Stimulated activated CD8-positive, alpha-beta memory T cell treated with anti-CD3 and anti-CD28 coated beads, Interleukin-4, amount 100 ng/mL, for 1 hour (primary cell): Measurements from ENCODE around the gene BLM.

Experiments used
- DNase-seq, 2 donors: peaks; one replicate each; pipeline ENCODE4 v3.0.0-alpha.2; 2020; ENCODE audit warnings: low read depth in 2 of 2, low spot score in 1 of 2

The BLM gene

DNA sequence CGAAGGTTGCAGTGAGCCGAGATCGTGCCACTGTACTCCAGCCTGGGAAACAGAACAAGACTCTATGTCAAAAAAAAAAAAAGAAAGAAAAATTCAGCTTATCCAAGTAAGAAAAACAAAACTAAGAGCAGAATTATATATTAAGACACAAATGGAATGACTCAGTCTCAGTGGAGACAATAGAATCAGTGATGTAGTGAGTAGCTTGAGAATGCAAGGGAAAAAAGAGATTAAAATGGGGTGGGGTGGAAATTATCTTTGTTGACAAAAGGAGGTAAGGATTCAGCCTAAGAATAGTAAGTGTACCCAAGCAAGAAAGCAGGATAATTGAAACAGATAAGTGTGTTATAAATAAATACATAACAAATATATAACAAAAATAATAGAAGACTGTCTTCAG, 70.7 kb downstream of the BLM start:
- DNase-seq: no peak

DNA sequence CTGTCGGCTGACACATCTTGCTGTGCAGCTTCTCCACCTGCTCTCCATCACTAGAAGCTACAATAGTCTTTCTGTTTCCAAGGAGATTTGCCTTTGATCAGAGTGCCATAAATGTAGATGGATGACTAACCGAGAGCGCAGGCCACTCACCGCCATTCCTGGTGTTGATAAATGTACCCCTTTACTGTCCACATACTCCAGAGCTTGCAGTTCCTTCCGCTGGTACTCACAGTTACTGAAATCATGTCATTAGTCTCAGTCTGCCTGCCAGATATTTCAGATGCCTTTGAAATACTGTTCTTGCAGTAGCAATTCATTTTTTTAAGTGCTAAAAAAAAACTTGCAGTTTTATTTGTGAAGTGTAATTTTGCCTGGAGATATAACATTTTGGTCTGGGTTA, 72.3 kb downstream of the BLM start:
- DNase-seq: no peak

DNA sequence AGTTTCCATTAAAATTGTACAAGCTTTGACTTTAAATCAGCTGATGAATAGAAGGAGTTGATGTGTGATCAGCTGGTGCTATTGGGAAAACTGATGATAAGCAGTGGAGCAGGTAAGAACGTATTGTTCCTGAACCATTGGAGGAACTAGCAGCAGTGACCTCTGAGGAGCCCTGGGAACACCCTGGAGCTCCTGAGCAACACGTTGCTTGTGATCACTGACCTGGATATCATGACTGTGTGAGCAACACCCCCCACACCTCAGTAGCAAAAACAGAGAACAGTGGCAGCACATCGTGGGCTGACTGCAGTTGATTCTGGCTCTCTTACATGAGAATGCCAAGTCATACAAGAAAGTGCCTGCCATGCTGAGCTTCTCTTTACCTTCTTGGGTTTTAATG, 72.9 kb downstream of the BLM start:
- no peak for DNase-seq

DNA sequence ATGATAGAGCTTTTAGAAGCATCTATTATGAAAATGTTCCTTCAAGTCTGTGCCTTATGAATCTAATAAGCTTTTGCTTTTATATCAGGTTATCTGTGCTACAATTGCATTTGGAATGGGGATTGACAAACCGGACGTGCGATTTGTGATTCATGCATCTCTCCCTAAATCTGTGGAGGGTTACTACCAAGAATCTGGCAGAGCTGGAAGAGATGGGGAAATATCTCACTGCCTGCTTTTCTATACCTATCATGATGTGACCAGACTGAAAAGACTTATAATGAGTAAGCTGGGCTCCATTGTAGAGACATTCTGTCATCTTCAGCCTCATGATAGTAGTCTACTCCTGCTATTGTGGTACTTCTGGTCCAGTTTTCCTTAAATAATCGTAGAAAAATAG, 73.4 kb downstream of the BLM start:
- no peak for DNase-seq

DNA sequence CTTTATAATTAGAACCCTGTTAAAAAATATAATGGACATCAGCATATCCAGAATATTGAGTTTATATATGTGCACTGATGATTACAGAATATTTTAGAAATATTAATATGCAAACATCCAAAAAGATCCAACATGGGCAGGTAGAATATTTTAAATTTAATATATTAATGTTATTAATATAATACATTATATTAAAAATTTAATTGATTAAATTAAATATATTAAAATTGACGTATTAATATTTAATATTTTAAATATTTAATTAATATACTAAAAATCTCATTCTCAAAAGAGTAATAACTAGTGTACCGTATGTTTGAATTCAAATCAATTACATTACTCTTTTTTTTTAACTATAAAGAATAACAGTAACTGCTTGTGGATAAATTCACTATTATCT, 77.4 kb downstream of the BLM start:
- no peak for DNase-seq

DNA sequence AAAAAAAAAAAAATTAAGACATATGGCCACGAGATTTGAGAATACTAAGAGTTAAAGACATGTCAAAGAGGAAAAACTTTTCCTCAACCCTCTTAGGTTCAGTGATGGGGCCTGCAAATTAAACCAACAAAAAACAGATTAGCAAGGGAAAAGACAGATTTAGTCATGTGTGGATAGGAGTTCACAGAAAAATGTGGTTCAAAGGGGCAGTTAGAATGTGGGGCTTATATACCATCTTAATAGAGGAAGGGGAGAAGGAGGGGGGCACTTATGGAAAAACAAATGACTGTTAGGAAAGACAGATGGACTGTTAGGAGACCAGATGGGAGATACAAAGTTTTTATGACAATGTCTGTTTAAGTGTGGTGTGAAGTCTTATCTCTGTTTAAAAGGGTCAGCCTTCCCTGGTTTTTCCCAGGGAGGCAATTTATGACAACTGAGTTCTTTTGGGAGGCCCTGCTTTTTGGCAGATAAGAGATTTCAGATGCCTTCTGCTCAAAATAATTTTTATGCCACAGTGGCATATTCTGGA, 82.6 kb downstream of the BLM start:
- no peak for DNase-seq

DNA sequence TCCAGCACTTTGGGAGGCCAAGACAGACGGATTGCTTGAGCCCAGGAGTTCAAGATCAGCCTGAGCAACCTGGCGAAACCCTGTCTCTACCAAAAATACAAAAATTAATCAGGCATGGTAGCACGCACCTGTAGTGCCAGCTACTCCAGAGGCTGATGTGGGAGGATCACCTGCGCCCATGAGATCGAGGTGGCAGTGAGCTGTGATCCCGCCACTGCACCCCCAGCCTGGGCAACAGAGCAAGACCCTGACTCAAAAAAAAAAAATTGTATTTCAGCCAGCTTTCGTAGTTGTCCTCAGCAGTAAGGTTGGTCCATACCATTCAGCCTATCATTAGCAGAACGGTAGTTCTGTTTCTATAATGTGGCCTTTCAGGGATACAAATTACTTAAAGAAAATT, 84.7 kb downstream of the BLM start:
- DNase-seq: no peak

DNA sequence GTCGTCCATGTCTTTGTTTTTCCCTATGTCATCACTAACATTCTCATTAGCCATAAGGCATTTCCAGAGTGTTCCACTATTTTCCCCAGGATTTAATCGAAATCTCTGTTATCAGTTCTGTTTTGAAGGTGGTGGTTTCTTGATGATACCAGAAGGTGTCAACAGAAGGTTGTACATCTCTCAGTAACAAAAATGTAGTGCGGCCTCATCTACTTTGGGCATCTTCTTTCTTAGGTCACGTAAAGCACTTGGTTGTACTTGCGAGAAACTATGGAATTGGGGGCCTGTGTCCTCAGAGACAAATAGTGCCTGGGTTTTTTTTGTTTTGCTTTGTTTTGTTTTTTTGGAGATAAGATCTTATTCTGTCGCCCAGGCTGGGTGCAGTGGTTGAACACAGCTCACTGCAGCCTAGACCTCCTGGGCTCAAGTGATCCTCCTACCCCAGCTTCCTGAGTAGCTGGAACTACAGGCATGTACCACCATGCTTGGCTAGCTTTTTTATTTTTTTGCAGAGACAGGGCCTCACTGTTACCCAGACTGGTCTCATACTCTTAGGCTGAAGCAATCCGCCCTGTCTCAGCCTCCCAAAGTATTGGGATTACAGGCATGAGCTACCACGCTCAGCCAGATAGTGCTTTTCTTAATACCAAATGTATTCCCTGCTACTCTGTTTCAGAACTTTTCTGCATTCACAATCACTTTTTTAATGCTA, 90.1 kb downstream of the BLM start:
- no peak for DNase-seq

DNA sequence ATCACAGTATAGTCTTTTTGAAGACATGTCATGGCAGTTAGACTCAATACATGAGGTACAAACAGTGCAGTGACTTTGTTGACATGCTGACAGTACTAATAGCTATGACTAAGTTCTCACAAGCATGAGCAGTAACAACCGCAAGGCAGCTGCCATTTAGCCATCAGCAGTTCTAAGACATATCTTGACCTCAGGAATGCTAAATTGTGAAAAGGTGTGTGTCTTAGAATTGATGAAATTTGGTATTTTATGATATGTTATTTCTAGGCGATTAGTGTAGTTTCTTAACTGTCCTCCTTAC, 90.6 kb downstream of the BLM start:
- no peak for DNase-seq

DNA sequence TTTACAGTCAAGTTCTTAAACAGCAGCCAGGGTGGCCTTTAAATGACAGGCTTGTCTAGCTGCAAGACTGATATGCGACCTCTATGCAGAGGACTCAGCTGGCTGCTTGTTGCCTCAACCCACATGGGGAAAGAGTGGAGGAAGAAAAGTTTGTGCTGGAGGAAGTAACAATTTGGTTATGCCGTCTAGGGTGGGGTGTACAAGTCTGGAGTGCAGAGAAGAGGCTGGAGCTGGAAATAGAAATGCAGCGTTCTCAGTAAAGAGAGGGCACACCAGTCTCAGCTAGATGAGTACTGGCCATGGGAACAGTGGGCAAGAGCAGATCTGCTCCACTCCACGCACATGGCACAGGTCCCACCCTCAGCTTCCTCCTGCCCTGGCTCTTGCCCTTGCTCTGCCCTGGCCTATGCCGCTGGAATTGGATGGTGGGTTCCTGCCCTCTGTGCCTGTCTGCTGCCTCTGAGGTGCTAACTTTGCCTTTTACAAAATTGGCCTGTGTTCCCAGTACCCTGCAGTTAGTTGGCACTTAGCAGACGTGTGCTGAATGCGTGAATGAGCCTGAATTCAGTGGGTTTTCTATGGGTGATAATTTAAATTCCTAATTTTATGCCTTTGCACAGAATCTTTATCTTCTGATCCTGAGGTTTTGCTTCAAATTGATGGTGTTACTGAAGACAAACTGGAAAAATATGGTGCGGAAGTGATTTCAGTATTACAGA, 91.5 kb downstream of the BLM start:
- DNase-seq: no peak

DNA sequence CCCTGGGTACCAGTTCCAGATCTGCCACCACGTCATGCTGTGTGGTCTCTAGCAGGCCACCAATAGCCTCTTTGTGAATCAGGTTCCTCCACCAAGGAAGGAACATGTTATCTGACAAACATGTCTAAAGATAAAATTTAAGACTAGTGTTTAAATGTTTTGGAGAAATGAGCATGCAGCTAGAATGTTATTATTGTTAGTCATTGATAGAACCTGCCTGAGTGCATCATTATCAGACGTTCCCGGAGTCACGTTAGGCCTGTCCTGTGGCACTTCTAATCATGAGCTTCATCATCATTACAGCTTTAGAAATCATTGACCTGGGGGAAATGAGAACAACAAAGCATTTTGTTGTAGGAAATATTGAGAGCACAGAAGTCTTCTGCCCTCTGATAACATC, 92.4 kb downstream of the BLM start:
- DNase-seq: no peak

DNA sequence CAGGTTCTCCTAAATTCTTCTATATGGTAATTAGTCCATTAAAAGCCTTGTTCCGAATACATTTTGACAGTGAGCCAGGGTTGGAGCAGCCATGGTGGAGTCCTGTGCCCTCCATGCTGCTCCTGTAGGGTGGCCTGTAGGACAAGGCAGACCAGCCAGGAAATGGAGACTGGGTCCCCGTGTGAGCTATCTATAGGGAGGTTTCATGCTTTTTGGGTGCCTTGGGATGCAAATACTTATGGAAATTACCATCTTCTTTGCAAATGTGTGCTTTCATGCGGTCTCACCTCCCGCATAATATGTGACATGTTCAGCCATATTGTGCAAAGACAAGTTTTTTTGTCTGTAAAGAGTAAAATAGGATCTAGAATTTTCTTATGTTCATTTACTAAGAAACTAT, 93.2 kb downstream of the BLM start:
- DNase-seq: no peak

DNA sequence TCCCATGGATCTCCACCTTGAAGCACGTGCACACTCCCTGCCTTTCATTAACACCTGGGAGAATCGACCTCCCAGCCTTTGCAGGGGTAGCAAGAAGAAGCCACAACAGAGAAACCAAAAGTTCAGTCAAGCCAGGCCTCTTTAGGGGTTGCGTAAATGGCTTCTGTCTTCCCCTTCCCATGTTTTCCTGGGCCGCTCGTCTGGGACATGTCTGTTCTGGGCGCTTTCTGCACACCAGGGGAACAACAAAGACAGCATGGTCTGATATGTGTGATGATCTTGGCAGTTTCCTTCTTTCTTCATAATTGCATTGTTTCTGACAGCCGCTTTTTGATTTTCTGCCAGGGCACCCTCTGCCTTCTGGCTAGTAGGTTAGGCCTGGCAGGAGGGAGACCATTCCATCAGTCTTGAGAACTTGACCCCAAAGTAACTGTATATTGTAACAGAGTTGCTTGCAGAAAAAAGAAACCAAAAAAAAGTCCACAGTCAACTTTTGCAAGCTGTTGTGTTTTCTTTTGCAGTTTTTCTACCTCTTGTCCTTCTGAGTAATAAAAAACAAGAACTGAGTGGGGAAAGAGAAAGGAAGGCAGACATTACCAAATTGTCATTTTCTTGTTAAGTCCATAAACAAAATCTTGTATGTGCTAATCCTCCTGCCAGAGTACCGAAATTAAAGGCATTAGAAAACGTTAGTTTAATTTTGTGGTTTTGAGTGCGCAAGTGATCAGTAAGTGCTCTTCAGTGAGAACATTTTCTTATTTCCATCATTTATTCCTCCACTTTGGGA, 95.2 kb downstream of the BLM start:
- no peak for DNase-seq

DNA sequence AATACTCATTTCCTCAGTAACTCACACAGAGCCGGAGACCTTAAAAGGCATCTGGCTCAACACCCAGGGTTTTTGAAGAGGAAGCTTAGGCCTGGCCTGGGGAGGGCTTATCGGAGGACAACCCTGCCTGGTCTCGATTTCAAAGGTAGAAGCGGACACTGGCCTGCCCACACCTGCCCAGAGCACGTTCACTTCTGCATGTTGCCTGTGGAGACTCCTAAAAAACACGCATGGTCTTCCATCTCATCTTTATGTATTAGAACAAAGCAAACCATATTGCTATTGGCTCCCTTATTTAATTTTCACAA, 95.8 kb downstream of the BLM start:
- no peak for DNase-seq

DNA sequence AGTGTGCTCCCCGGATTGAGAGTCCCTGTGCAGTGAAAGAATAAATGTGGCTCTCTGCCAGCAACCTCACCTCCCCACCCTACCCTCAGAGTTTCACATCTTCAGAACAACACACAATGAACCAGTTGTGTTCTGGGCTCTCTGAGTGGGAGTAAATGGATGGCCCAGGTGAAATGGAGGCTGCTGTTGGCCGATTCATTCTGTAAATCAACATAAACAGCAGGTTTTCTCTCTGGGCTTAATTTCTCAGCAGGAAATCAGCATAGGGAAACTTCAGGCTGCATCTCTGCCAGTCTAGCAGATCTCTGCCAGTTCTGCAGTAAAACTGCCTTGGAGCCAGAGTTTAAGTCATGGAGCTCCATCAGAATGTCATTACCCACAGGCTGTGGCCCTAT, 96.6 kb downstream of the BLM start:
- no peak for DNase-seq

DNA sequence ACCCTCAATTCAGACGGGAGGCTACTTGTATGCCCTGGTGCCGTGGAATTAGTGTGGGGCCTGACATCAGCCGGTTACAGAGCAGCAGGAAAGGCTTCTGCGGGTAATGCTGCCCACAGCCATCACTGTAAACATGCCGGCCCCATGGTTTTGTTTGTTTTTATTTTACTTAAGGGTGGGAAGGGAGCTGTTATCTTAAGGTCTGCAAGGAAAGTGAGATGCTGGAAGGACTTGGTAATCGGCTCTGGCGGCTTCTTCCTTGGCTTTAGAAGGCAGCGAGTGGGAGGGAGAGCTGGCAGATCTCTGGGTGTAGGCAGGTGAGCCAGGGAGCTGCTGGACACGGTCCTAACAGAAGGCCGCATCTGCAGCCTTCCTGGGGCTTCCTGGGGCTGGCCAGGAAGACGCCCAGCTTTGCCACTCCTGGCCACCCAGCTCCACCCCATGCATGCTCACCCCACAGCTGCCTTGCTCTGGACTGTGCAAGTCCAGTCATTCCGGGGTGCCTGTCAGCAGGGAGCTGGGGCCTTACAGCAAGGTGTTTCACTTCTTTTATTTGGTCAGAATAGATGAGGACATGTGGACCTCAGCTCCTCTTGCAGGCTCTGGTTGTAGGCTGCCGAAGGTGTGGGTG, 97.2 kb downstream of the BLM start:
- DNase-seq: no peak

DNA sequence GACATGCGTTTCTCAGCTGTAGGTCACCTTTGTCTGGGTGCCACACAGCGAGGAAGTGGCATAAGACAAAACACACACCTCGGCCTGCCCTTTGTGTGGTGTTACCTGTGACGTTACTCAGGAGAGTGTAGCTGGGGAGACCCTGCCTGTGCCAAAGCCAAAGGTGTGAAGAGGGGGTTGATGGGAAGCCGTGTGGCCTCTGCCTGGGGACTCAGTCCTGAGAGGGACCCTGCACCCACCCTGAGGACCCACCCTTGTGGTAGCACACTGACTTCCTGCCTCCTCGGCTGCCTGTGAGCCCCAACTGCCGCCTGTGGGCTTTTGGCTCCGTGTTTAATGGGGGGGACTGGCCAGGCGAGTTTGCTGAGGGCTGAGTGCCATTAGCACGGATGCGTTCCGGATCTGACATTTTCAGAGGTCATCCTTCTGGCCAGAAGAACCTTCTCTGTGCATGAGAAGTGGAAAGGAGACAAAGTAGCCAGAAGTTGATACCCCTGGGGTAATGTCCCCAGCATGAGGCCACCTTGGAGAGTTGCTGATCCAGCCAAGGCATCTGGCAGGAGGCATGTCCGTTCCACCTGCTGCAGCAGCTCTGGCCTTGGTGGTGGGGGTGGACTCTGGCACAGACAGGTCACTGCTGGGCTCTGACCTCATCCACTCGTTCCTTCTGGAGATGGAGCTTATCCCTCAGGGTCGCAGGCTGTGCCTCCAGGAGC, 99.4 kb downstream of the BLM start:
- DNase-seq: no peak

DNA sequence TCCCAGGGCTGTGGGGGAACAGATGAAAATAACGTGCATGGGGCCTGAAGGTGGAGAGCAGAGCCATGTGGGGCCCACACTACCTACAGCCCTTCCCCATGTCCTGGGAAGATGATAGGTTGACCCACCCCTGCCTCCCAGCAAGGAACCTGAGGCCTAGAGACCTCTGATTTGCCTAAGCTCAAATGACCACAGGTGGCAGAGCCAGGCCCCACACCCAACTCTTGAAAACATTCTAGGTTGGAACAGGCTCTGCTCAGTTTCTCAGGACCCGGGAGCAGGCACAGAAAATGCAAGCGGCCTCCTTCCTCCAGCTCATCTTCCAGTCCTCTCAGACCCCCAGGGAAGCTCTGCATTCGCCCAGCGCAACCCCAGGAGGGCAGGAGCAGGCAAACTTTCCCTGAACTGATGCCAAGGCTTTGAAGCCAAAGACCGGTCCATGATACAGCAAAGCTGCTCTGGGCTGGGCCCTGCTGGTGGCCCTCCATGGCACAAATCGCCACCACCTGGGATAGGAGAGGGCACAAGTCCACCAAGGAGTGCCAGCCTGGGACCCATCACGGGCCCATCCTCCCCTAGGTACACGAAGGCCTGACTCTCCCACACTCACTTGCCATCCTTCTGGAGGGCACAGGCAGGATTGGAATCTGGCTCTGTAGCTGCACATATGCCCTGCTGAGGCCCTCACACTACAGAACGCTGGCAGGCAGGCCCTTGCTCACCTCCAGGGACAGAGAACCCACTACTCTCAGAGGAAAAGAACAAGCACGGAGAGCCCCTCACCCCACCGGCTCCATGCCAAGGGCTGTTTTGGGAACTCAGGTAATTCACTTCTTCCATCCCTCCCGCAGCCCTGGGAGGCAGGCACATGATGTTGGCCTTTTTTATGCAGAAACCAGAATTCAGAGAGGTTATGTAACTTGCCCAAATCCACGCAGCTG, 100.2 kb downstream of the BLM start:
- no peak for DNase-seq

DNA sequence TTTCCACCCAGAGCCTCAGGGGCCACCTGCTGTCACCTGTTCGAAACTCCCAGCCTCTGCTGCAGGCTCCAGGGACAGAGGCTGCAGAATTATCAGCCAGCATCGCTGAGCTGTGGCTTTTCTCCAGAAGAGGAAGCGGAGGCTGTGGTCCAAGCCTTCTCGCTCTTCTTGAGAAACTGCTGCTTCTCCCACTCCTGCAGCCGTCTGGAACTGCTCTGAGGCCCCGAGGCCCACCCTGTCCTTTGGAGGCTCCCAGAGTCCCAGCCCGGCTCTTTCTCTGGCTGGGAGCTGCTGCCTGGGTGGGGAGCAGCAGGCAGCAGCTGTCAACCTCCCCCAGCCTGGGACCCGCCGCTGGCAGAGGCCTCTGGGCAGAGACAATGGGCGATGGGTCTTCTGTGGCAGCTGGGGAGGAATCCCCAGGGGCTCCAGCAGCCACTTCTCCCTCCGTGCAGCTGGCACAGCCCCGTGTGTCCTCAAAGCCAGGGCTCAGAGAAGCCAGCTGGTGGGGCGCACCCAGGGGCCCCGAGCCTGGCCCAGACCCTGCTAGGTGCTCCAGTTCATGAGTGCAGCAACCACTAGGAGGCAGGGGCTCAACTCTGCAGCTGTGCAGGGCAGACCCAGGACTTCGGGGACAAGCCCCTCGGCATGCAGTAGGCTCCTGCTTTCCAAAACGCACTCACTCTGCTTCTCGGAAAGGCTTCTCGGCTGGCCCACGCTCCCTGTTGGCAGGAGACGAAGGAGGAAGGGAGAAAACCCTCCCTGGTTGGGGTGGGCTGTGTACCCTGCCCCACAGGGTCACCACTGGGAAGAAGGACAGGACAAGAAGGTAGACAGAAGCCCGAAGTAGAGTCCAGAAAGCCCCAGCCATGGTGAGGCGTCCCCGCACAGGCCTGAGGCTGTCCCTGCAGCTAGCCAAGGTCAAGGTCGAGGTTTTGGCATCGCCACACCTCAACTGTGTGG, 101.4 kb downstream of the BLM start:
- no peak for DNase-seq
